Muscle of arm (tissue), 12 donors: ENCODE data around the gene IMMP2L. TPM values are rescaled to one million over a fixed set of nuclear protein-coding genes. Genes with fewer than 3 reads are reported as not detected.

ENCODE experiments used
- DNase-seq: peaks from one replicate; pipeline ENCODE4 v3.0.0-alpha.2; 2013
- polyA plus RNA-seq, 12 donors: library from polyadenylated mRNA; unstranded; fragments of 120-200 nt; gene quantifications; one replicate each; pipeline ENCODE4 v1.2.1, GENCODE V29; 2013; ENCODE audit not compliant: insufficient read length in 12 of 12

IMMP2L gene
- polyA plus RNA-seq, 12 donors: 12.5 to 23.9 (median 16.2) TPM; not detected in 1

- DNase-seq: no peak
Measured at GRCh38 chr7:111003883-111004282, 558.4 kb downstream of the IMMP2L start.

- no peak for DNase-seq
Measured at GRCh38 chr7:110994028-110994967, 568.0 kb downstream of the IMMP2L start.

- no peak for DNase-seq
Measured at GRCh38 chr7:110988890-110989501, 573.3 kb downstream of the IMMP2L start.

GRCh38 chr7:110988348-110988747, 573.9 kb downstream of the IMMP2L start:
- no peak for DNase-seq

GRCh38 chr7:110987127-110987693, 575.1 kb downstream of the IMMP2L start:
- DNase-seq: no peak

- DNase-seq: no peak
Measured at GRCh38 chr7:110983822-110984456, 578.4 kb downstream of the IMMP2L start.

GRCh38 chr7:110977127-110977737, 585.1 kb downstream of the IMMP2L start:
- no peak for DNase-seq

GRCh38 chr7:110975486-110975885, 586.8 kb downstream of the IMMP2L start:
- no peak for DNase-seq

- no peak for DNase-seq
Measured at GRCh38 chr7:110974441-110974840, 587.9 kb downstream of the IMMP2L start.

GRCh38 chr7:110973196-110973990, 588.9 kb downstream of the IMMP2L start:
- DNase-seq: no peak

- no peak for DNase-seq
Measured at GRCh38 chr7:110964775-110965174, 597.5 kb downstream of the IMMP2L start.

- DNase-seq: no peak
Measured at GRCh38 chr7:110962826-110963225, 599.5 kb downstream of the IMMP2L start.

- DNase-seq: no peak
Measured at GRCh38 chr7:110962374-110962773, 599.9 kb downstream of the IMMP2L start.

GRCh38 chr7:110960811-110961210, 601.5 kb downstream of the IMMP2L start:
- no peak for DNase-seq

- DNase-seq: no peak
Measured at GRCh38 chr7:110948280-110948679, 614.0 kb downstream of the IMMP2L start.

- DNase-seq: no peak
Measured at GRCh38 chr7:110947408-110947807, 614.9 kb downstream of the IMMP2L start.

- DNase-seq: no peak
Measured at GRCh38 chr7:110944966-110945644, 617.2 kb downstream of the IMMP2L start.

GRCh38 chr7:110944448-110944847, 617.8 kb downstream of the IMMP2L start:
- DNase-seq: no peak

GRCh38 chr7:110943701-110944345, 618.5 kb downstream of the IMMP2L start:
- peak; percentile 25 for DNase-seq

- DNase-seq: no peak
Measured at GRCh38 chr7:110941385-110941784, 620.9 kb downstream of the IMMP2L start.
